ENCODE data around the gene PIEZO1. TPM values are rescaled to one million over a fixed set of nuclear protein-coding genes. Genes with fewer than 3 reads are reported as not detected.

Gene PIEZO1
- total and polyA plus RNA-seq, 9 of the 15 experiments (the other 6 are each of a cell fraction or from before 2014, with no cell fraction given): 3.6 to 432 (median 131) TPM

DNA sequence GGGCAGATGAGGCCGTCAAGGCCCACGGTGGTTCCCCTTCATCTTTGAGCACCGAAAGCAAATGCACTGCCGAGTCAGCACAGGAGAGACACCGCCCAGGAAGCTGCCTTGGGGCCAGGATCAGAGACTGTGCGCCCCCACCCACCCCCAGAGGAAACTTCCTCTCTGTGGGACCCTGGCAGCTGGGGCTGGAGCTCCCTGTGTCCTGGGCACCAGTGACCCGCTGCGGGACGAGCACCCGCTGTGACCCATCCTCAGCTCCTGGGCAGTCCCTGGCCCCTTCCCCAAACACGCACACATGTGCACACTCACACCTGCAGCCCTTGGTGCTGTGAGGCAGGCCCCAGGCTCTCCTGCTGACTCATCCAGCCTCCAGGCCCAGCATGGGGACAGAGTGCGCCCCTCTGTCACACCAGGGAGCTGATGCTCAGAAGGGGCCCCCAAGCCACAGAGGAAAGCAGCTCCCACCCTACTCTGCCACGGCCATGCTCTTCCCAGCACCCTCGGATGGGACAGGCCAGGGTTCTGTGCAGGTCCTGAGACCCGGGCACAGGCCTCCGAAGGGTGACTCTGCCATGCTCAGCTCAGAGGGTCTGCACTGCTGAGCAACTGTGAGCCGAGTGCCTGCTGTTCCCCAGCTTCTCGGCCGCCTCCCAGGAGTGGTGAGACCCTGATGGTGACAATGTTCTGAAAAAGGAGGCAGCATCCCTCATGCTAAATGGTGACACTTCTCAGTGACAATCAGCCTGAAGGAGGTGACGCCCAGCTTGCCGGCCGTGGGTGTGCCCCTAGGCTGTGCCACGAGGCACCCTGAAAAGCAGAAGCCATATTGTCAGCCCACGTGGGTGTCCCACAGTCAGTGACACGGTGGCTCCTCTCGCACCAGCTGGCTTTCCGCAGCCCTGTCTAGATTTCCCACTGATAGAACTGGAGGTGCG is 3.6 kb downstream of the PIEZO1 start (continued):
- TF ChIP-seq, protein P1, sequence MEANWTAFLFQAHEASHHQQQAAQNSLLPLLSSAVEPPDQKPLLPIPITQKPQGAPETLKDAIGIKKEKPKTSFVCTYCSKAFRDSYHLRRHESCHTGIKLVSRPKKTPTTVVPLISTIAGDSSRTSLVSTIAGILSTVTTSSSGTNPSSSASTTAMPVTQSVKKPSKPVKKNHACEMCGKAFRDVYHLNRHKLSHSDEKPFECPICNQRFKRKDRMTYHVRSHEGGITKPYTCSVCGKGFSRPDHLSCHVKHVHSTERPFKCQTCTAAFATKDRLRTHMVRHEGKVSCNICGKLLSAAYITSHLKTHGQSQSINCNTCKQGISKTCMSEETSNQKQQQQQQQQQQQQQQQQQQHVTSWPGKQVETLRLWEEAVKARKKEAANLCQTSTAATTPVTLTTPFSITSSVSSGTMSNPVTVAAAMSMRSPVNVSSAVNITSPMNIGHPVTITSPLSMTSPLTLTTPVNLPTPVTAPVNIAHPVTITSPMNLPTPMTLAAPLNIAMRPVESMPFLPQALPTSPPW (CRISPR knock-in tag; IDR thresholded peaks at IDR 0.05): peak; percentile 49; the same call in 1 of the 2 replicates
- TF ChIP-seq ZFP30 (CRISPR knock-in tag; IDR thresholded peaks at IDR 0.05; ENCODE audit: borderline replicate concordance) (no peak), CBX1 (IDR thresholded peaks at IDR 0.05; ENCODE audit: low read depth) (no peak), BRF1 (IDR thresholded peaks at IDR 0.05; ENCODE audit: borderline replicate concordance, extremely low read depth, insufficient read length) (no peak), GABPA (tag; conservative IDR thresholded peaks at IDR 0.05; ENCODE audit: low read depth) (peak; percentile 50; the same call in 1 of the 2 replicates), MED1 (CRISPR knock-in tag; IDR thresholded peaks at IDR 0.05; ENCODE audit: borderline replicate concordance) (no peak), ZNF184 (CRISPR knock-in tag; IDR thresholded peaks at IDR 0.05) (no peak), ZNF282 (CRISPR knock-in tag; IDR thresholded peaks at IDR 0.05) (no peak), PTRF (tag; IDR thresholded peaks at IDR 0.05) (no peak), FOXK2 (conservative IDR thresholded peaks at IDR 0.05 in 1 of 2, IDR thresholded peaks at IDR 0.05 in 1 of 2; ENCODE audit: low read depth in 2 of 2) (peak; percentile 51 to 61; a peak in 2 of 4 replicates), TCF7 (IDR thresholded peaks at IDR 0.05; ENCODE audit: borderline replicate concordance) (no peak), ZNF134 (CRISPR knock-in tag; conservative IDR thresholded peaks at IDR 0.05) (0 out of 2 replicates have a peak, but pooled peaks have one; percentile 21), JUND (IDR thresholded peaks at IDR 0.05; ENCODE audit: borderline replicate concordance, low read depth, low read length) (peak; percentile 83), JUND (tag; IDR thresholded peaks at IDR 0.05; ENCODE audit: borderline replicate concordance, low read depth, low read length) (peak; percentile 73; the same call in 1 of the 3 replicates), GTF2E2 (tag; IDR thresholded peaks at IDR 0.05) (no peak), ZNF507 (tag; conservative IDR thresholded peaks at IDR 0.05) (no peak), HNRNPL (IDR thresholded peaks at IDR 0.05; ENCODE audit: low read depth, low read length) (no peak), MYBL2 (IDR thresholded peaks at IDR 0.05; ENCODE audit: low read depth) (no peak), MYBL2 (CRISPR knock-in tag; IDR thresholded peaks at IDR 0.05; ENCODE audit: borderline replicate concordance) (no peak)
- TF ChIP-seq, protein P2, sequence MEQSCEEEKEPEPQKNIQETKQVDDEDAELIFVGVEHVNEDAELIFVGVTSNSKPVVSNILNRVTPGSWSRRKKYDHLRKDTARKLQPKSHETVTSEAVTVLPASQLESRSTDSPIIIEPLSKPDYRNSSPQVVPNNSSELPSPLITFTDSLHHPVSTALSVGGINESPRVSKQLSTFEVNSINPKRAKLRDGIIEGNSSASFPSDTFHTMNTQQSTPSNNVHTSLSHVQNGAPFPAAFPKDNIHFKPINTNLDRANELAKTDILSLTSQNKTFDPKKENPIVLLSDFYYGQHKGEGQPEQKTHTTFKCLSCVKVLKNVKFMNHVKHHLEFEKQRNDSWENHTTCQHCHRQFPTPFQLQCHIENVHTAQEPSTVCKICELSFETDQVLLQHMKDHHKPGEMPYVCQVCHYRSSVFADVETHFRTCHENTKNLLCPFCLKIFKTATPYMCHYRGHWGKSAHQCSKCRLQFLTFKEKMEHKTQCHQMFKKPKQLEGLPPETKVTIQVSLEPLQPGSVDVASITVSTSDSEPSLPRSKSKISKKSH (CRISPR knock-in tag; IDR thresholded peaks at IDR 0.05): no peak
- TF ChIP-seq, protein P3, sequence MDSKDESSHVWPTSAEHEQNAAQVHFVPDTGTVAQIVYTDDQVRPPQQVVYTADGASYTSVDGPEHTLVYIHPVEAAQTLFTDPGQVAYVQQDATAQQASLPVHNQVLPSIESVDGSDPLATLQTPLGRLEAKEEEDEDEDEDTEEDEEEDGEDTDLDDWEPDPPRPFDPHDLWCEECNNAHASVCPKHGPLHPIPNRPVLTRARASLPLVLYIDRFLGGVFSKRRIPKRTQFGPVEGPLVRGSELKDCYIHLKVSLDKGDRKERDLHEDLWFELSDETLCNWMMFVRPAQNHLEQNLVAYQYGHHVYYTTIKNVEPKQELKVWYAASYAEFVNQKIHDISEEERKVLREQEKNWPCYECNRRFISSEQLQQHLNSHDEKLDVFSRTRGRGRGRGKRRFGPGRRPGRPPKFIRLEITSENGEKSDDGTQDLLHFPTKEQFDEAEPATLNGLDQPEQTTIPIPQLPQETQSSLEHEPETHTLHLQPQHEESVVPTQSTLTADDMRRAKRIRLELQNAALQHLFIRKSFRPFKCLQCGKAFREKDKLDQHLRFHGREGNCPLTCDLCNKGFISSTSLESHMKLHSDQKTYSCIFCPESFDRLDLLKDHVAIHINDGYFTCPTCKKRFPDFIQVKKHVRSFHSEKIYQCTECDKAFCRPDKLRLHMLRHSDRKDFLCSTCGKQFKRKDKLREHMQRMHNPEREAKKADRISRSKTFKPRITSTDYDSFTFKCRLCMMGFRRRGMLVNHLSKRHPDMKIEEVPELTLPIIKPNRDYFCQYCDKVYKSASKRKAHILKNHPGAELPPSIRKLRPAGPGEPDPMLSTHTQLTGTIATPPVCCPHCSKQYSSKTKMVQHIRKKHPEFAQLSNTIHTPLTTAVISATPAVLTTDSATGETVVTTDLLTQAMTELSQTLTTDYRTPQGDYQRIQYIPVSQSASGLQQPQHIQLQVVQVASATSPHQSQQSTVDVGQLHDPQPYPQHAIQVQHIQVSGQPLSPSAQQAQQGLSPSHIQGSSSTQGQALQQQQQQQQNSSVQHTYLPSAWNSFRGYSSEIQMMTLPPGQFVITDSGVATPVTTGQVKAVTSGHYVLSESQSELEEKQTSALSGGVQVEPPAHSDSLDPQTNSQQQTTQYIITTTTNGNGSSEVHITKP (IDR thresholded peaks at IDR 0.05; ENCODE audit: partially characterized antibody): no peak
